ENCODE data around the gene CLEC14A. TPM values are rescaled to one million over a fixed set of nuclear protein-coding genes. Genes with fewer than 3 reads are reported as not detected.

CLEC14A gene
- total RNA-seq, 1 experiment from 2014 or later, result not detected

DNA sequence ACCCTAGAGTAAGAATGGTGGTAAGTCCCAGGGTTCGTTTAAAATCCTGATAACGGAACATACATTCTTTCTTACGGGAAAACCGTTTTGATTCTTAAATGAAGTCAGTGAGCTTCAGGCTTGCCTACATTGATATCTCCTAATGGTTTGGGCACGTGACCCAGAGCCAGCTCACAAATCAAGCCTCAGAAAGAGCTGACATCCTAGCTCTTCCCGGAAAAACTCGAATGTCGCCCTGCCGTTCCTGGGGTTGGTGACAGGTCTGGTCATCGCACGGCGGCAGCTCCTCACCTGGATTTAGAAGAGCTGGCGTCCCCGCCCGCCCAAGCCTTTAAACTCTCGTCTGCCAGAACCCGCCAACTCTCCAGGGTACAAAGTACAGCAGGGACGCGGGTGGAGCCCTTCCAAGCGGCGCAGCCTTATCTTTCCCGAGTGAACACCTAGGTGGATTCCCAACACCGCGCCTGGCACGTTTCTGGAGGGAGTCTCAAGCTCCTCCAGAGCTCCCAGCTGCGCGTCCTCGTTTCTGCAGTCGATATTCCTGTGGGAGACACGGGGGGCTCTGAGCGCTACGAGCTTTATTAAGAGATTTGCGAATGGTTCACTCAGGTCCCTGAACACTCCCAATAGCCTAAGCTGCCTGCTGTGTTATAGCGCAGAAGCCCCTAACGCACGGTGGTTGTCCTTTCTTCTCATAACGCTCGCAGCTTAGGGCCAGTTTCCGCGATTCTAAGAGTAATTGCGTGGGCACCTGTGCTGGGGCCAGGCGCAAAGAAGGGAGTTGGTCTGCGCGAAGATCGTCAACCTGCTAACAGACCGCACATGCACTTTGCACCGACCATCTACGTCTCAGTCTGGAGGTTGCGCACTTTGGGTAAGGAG, 47.9 kb downstream of the CLEC14A start, which contains the start of gene SSTR1:
Gene SSTR1, plus strand, starts transcription at position 169 of the 882 bp plus-strand sequence. CDS start 1,486 bp downstream, outside the sequence.
- BruUV-seq (replicated peaks), result no TSS peak
- CTCF ChIA-PET, result interaction anchor here (0.8 to 1.1 kb wide), 2 partner anchors 10 to 11 kb away, joined by 3 read pairs; no protein-coding TSS in a partner anchor
- Mint-ChIP-seq H3K4me1 (ENCODE audit: low read depth, unreplicated experiment) (peaks cover 7% of the 10 kb centered on the region), H3K36me3 (ENCODE audit: insufficient read depth, unreplicated experiment) (peaks cover 14% of the 10 kb centered on the region), H3K27ac (ENCODE audit: unreplicated experiment) (peak within 1 kb of the TSS; percentile 24), H3K9me3 (ENCODE audit: low read depth, unreplicated experiment) (peaks cover 2% of the 10 kb centered on the region), H3K4me3 (ENCODE audit: low read depth, unreplicated experiment) (peak within 1 kb of the TSS; percentile 78), H3K27me3 (ENCODE audit: unreplicated experiment) (peaks cover 45% of the 10 kb centered on the region)
- TF ChIP-seq, protein P1, sequence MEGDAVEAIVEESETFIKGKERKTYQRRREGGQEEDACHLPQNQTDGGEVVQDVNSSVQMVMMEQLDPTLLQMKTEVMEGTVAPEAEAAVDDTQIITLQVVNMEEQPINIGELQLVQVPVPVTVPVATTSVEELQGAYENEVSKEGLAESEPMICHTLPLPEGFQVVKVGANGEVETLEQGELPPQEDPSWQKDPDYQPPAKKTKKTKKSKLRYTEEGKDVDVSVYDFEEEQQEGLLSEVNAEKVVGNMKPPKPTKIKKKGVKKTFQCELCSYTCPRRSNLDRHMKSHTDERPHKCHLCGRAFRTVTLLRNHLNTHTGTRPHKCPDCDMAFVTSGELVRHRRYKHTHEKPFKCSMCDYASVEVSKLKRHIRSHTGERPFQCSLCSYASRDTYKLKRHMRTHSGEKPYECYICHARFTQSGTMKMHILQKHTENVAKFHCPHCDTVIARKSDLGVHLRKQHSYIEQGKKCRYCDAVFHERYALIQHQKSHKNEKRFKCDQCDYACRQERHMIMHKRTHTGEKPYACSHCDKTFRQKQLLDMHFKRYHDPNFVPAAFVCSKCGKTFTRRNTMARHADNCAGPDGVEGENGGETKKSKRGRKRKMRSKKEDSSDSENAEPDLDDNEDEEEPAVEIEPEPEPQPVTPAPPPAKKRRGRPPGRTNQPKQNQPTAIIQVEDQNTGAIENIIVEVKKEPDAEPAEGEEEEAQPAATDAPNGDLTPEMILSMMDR (IDR thresholded peaks at IDR 0.05; ENCODE audit: unreplicated experiment), result no peak
- intact Hi-C loops (cut with micrococcal nuclease; ENCODE audit: unreplicated experiment), result no loop called here
- DNase-seq, result peak; percentile 23

DNA sequence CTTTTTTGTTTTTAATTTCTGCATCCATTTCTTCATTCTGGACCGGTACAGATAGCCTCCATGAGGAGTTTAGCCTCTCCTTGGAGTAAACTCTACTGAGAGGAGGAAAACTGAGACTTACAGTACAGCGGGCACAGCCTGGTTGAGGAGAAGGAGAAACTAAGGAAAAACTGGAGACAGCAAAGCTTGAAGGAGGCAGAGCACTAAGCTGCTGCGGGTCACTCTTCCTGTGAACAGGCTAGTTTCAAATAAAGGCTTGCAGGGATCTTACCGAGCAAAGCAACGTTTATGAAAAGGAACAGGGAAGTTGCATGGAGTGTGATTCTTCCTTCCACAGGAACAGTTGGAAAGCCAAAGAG, 48.5 kb downstream of the CLEC14A start:
- DNase-seq, result no peak
- TF ChIP-seq, protein P1 (IDR thresholded peaks at IDR 0.05; ENCODE audit: unreplicated experiment), result no peak
- Mint-ChIP-seq H3K4me1 (ENCODE audit: low read depth, unreplicated experiment) (peaks cover 7% of the 10 kb centered on the region), H3K9me3 (ENCODE audit: low read depth, unreplicated experiment) (peaks cover 2% of the 10 kb centered on the region), H3K4me3 (ENCODE audit: low read depth, unreplicated experiment) (peak overlapping the region; percentile 78), H3K36me3 (ENCODE audit: insufficient read depth, unreplicated experiment) (peaks cover 14% of the 10 kb centered on the region), H3K27ac (ENCODE audit: unreplicated experiment) (no peak overlapping the region), H3K27me3 (ENCODE audit: unreplicated experiment) (peaks cover 45% of the 10 kb centered on the region)
- BruUV-seq (replicated peaks), result no TSS peak
- intact Hi-C loops (cut with micrococcal nuclease; ENCODE audit: unreplicated experiment), result no loop called here
- CTCF ChIA-PET, result interaction anchor here (0.8 to 1.1 kb wide), 2 partner anchors 10 to 11 kb away, joined by 3 read pairs; no protein-coding TSS in a partner anchor

DNA sequence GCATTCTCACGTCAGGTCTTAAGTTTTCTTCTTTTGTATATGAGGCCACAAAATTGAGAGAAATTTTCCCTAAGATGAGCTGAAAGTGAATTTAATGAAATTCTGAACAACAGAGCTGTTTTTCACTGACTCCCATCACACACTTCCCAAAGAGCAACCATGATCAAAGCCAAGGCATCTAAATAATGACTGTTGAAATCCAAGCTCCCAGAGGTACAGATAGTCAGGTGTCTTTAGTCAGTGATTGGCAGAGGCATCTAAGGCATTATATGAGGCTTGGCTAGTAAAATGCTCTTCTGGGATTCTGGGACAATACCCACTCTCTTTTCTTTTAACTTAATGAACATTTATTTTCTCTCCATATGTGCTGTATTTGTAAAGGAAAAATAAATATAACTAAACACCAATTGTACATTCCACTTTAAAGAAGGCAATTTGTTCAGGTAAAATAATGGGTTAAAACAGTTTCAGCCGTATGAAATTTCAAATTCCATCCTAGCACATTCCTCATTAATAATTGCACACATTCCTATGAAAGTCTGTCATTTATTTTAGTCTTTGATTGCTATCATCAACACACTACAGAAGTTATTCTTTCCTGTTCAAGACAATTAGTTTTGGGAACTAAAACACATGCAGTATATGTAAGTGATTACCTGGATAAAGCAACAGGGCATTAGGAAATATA, 49.1 kb downstream of the CLEC14A start:
- no peak overlapping the region for H3K4me3 Mint-ChIP-seq (ENCODE audit: low read depth, unreplicated experiment)
- CTCF ChIA-PET, result interaction anchor here (0.8 to 1.1 kb wide), 2 partner anchors 9 to 12 kb away, joined by 3 read pairs; no protein-coding TSS in a partner anchor
- no peak for DNase-seq
- H3K36me3 Mint-ChIP-seq (ENCODE audit: insufficient read depth, unreplicated experiment), result peaks cover 14% of the 10 kb centered on the region
- peaks cover 2% of the 10 kb centered on the region for H3K9me3 Mint-ChIP-seq (ENCODE audit: low read depth, unreplicated experiment)
- intact Hi-C loops (cut with micrococcal nuclease; ENCODE audit: unreplicated experiment), result no loop called here
- H3K4me1 Mint-ChIP-seq (ENCODE audit: low read depth, unreplicated experiment), result peaks cover 7% of the 10 kb centered on the region
- no peak overlapping the region for H3K27ac Mint-ChIP-seq (ENCODE audit: unreplicated experiment)
- BruUV-seq (replicated peaks), result no TSS peak
- peaks cover 45% of the 10 kb centered on the region for H3K27me3 Mint-ChIP-seq (ENCODE audit: unreplicated experiment)
- TF ChIP-seq, protein P1 (IDR thresholded peaks at IDR 0.05; ENCODE audit: unreplicated experiment), result no peak

DNA sequence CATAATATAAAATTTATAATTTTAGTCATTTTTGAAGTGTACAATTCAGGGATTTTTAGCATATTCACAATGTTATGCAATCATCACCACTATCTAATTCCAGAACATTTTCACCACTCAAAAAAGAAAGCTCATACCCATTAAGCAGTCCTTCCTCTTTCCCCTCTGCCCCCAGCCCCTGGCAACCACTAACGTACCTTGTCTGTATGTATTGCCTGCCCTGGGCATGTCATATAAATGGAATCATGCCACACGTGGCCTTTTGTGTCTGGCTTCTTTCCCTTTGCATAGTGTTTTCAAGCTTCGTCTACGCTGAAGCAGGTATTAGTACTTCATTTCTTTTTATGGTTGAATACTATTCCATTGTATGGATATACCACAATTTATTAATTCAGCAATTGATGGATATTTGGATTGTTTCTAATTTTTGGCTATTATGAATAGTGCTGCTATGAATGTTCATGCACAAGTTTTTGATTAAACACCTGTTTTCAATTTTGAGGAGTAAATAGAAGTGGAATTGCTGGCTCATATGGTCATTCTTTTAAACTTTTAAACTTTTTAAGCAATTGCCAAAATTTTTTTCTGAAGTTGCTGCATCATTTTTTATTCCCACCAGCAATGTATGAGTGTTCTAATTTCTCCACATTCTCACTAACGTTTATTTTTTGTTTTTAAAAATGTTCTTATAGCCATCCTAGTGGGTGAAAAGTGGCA, 49.8 kb downstream of the CLEC14A start:
- intact Hi-C loops (cut with micrococcal nuclease; ENCODE audit: unreplicated experiment), result no loop called here

More for the DNA sequence above, 49.8 kb downstream of the CLEC14A start:
- H3K4me3 Mint-ChIP-seq (ENCODE audit: low read depth, unreplicated experiment), result no peak overlapping the region
- H3K9me3 Mint-ChIP-seq (ENCODE audit: low read depth, unreplicated experiment), result peaks cover 2% of the 10 kb centered on the region
- H3K4me1 Mint-ChIP-seq (ENCODE audit: low read depth, unreplicated experiment), result peaks cover 7% of the 10 kb centered on the region
- CTCF ChIA-PET, result no interaction called here
- peaks cover 43% of the 10 kb centered on the region for H3K27me3 Mint-ChIP-seq (ENCODE audit: unreplicated experiment)
- no peak for DNase-seq
- no TSS peak for BruUV-seq (replicated peaks)
- H3K27ac Mint-ChIP-seq (ENCODE audit: unreplicated experiment), result no peak overlapping the region
- H3K36me3 Mint-ChIP-seq (ENCODE audit: insufficient read depth, unreplicated experiment), result peaks cover 14% of the 10 kb centered on the region
- TF ChIP-seq, protein P1 (IDR thresholded peaks at IDR 0.05; ENCODE audit: unreplicated experiment), result no peak
